GM10847 (cell line): ENCODE data around the gene VEGFD.

Experiments used
- POLR2A ChIP-seq: IDR thresholded peaks from 2 replicates; pipeline ENCODE4 v1.6.1; 2011; ENCODE audit not compliant: insufficient read length; ENCODE audit errors: extremely low read depth

The VEGFD gene

GRCh38 chrX:15395789-15396188, 11.6 kb upstream of the VEGFD start:
- no peak for TF ChIP-seq POLR2A

- TF ChIP-seq POLR2A = no peak
These were observed 7.6 kb upstream of the VEGFD start for GRCh38 chrX:15391850-15392249.

GRCh38 chrX:15382813-15383212, 1.4 kb downstream of the VEGFD start:
- TF ChIP-seq POLR2A = no peak

GRCh38 chrX:15376956-15377355, 7.3 kb downstream of the VEGFD start:
- no peak for TF ChIP-seq POLR2A

- no peak for TF ChIP-seq POLR2A
These were observed 10.2 kb downstream of the VEGFD start for GRCh38 chrX:15373976-15374375.

GRCh38 chrX:15366506-15367352, 17.5 kb downstream of the VEGFD start:
- TF ChIP-seq POLR2A = no peak

- no peak for TF ChIP-seq POLR2A
These were observed 24.5 kb downstream of the VEGFD start for GRCh38 chrX:15359701-15360100.

GRCh38 chrX:15358533-15358932, 25.7 kb downstream of the VEGFD start:
- no peak for TF ChIP-seq POLR2A

- no peak for TF ChIP-seq POLR2A
These were observed 27.8 kb downstream of the VEGFD start for GRCh38 chrX:15356444-15356843.

GRCh38 chrX:15350329-15350996, 33.8 kb downstream of the VEGFD start:
- no peak for TF ChIP-seq POLR2A

- no peak for TF ChIP-seq POLR2A
These were observed 35.2 kb downstream of the VEGFD start for GRCh38 chrX:15349046-15349445.

- no peak for TF ChIP-seq POLR2A
These were observed 38.2 kb downstream of the VEGFD start for GRCh38 chrX:15345976-15346375.

GRCh38 chrX:15344106-15344505, 40.1 kb downstream of the VEGFD start:
- TF ChIP-seq POLR2A = no peak

GRCh38 chrX:15343075-15343476, 41.1 kb downstream of the VEGFD start:
- TF ChIP-seq POLR2A = no peak

GRCh38 chrX:15340867-15341266, 43.3 kb downstream of the VEGFD start:
- TF ChIP-seq POLR2A = no peak

GRCh38 chrX:15336023-15336413, 48.2 kb downstream of the VEGFD start:
- TF ChIP-seq POLR2A = no peak
